ENCODE measurements around the gene SLC66A3.

- no peak for TF ChIP-seq CTCF (IDR thresholded peaks at IDR 0.05; ENCODE audit: insufficient read depth, low read depth, low read length)
- TF ChIP-seq EZH2 (IDR thresholded peaks at IDR 0.05; ENCODE audit: insufficient read depth, low read length): no peak
These were observed 57.9 kb downstream of the SLC66A3 start for GRCh38 chr2:11213090-11213638.

All from astrocyte (in vitro differentiated cells and primary cell).